ENCODE measurements around the gene COX8C.
"Not testable (repeated sequence)": the region's sequence is repeated elsewhere in the genome, so short reads cannot be mapped to it uniquely, and the experiment has no call there.

The COX8C gene

DNA sequence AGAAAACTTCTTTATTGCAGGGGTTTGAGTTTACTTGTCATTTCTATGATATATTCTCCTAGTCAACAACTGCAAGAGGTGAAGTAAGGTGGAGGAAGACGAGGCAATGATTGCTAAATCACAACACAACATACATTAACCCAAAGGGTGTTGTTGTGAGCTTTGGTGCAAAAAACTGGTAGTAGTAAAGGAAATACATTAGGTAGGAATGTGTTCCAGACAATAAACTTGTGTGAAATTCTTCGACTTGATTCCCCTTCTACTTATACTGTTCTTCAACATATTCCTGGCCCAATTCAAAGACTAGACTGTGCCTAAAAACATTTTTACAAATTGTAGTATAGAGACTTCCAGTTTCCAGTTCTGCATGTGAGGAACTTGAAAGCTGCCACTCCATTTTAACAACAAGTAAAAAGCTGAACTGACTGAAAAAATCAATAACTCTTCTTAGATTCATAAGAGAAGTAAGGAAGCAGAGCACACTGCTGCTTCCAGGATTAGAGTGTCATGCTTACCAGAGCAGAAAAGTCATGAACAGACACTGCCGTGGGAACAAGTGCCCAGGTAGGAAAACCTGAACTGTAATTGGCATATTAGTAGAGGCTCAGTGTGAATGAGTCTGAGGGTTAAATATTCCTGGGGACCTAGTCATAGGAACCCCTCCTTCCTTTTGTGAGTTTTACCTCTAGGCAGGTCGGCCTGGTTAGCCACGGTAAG is 22.2 kb downstream of the COX8C start:
- DNase-seq (ENCODE audit: low read depth in 2 of 3, low spot score in 2 of 3) = no peak

DNA sequence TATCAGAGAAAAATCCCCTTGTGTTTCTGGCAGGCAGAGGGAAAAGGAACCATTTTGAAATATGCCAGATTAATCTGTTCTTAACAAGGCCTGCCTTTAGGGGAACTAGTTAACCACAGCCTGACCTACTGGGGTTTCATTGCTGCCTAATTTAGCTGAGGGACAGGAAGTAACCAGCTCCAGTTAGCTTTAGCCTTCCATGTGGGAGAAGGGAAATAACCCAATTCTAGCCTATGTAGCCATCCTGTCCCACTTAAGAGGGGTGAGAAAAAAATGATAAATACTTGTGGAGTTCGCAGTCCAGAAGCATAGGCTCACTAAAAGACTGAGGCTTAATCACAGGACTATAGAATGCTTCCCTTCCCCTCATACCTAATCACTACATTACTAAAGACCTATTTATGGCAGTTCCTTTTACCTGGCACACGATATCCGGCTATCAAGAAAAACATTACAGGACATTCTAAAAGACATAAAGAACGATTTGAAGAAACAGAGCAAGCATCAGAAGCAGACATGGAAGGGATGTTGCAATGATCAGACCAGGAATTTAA is 22.8 kb downstream of the COX8C start:
- no peak for DNase-seq (ENCODE audit: low read depth in 2 of 3, low spot score in 2 of 3)

DNA sequence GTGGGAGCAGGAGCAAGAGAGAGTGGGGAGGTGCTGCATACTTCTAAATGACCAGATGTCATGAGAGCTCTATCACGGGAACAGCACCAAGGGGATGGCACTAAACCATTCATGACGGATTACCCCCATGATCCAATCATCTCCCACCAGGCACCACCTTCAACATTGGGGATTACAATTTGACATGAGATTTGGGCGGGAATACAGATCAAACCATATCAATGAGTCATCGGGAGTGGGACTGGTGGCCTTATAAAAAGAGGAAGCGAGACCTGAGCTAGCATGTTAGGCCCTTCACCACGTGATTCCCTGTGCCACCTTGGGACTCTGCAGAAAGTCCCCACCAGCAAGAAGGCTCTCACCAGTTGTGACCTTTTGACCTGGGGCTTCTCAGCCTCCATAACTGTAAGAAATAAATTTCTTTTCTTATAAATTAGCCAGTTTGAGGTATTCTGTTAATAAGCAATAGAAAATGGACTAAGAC is 28.7 kb downstream of the COX8C start:
- DNase-seq (ENCODE audit: low read depth in 2 of 3, low spot score in 2 of 3) = no peak

DNA sequence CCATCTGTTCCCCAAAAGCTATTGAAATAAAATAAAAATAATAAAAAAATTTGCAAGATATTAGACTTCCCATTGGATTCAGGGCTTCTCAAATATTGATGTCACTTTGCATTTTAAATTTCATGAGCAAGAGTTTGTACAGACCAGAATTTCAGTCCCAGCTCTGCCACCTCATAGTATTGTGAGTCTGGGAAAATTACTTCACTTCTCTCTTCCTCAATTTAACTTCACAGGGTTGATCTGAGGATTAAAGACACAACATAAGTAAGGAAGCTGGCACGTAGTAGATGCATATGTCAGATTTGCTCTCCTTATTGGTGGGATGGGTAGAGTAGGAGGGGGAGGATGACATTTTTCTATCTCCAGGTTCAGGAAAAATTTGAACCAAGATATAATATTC is 32.8 kb downstream of the COX8C start:
- no peak for DNase-seq (ENCODE audit: low read depth in 2 of 3, low spot score in 2 of 3)

DNA sequence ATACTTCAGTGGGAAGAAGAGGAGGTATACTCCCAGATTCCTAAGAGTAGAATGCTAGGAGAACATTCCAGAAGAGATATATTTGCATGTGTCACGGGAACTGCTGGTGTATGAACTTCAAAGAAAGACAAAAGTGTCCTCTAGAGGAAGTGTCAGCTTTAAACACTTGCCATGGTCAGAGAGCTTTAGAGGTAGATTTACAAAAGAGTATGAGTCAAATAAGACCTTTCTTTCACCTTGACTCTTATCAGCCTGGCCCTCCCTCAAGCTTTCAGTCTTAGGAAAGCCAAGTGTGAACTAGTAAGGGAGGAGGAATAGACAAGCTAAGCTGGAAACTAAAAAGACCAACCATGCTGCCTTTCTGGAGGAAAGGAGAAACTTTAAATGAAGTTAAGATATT is 34.7 kb downstream of the COX8C start:
- no peak for DNase-seq (ENCODE audit: low read depth in 2 of 3, low spot score in 2 of 3)

DNA sequence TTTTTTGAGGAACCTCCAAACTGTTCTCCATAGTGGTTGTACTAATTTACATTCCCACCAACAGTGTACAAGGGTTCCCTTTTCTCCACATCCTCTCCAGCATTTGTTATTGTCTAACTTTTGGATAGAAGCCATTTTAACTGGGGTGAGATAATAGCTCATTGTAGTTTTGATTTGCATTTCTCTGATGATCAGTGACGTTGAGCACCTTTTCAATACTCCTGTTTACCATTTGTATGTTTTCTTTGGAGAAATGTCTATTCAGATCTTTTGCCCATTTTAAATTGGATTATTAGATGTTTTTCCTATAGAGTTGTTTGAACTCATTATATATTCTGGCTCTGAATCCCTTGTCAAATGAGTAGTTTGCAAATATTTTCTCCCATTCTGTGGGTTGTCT is 37.3 kb downstream of the COX8C start:
- DNase-seq (ENCODE audit: low read depth in 2 of 3, low spot score in 2 of 3) = not testable (repeated sequence)

DNA sequence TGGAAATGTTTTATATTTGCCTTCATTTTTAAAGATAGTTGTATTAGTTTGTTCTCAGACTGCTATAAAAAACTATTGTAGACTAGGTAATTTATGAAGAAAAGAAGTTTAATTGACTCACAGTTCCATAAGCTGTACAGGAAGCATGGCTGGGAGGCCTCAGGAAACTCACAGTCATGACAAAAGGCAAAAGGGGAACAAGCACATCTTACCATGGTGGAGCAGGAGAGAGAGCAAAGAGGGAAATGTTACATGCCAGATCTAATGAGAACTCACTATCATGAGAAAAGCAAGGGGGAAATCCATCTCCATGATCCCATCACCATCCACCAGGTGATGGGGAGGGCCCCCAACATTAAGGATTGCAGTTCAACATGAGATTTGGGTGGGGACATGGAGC is 48.2 kb downstream of the COX8C start:
- no peak for DNase-seq (ENCODE audit: low read depth in 2 of 3, low spot score in 2 of 3)

DNA sequence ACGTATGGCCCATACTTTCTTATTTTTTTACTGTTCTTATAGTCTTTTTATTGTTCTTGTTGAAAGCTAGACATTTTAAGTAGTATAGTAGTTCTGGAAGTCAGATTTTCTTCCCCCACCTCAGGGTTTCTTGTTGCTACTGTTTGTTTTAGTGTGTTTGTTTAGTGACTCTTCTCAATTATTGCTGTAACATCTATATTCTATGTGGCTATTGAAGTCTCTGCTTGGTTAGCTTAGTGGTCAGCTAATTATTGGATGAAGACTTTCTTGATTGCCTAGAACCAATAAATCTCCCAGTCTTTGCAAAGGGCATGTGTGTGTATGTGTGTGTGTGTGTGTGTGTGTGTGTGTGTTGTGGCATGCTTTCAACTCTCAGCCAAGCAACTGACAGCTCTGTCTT is 49.5 kb downstream of the COX8C start:
- no peak for DNase-seq (ENCODE audit: low read depth in 2 of 3, low spot score in 2 of 3)
